H9 (cell line): ENCODE results near the gene PLXND1. TPM values are rescaled to one million over a fixed set of nuclear protein-coding genes. Genes with fewer than 3 reads are reported as not detected.

Experiments used
- DNase-seq: peaks from one replicate; pipeline ENCODE4 v3.0.0-alpha.2; 2017
- H2AFZ ChIP-seq: one replicate; pipeline ENCODE4 v1.6.1; 2013; ENCODE audit warnings: mild to moderate bottlenecking, low read length, control low read depth, moderate library complexity
- H2AK5ac ChIP-seq: 2 replicates; pipeline ENCODE4 v1.6.1; 2013; ENCODE audit warnings: low read length, control low read depth, mixed read lengths; ENCODE audit not compliant: insufficient read length
- H2BK120ac ChIP-seq: one replicate; pipeline ENCODE4 v1.6.1; 2013; ENCODE audit warnings: low read depth, mild to moderate bottlenecking, low read length, control low read depth, inconsistent platforms; ENCODE audit not compliant: poor library complexity, severe bottlenecking
- H2BK12ac ChIP-seq: 2 replicates; pipeline ENCODE4 v1.6.1; 2013; ENCODE audit warnings: low read length, control low read depth, mixed read lengths, low read depth; ENCODE audit not compliant: insufficient read length
- H2BK15ac ChIP-seq: 2 replicates; pipeline ENCODE4 v1.6.1; 2013; ENCODE audit warnings: low read depth, low read length, control low read depth
- H2BK20ac ChIP-seq: one replicate; pipeline ENCODE4 v1.6.1; 2013; ENCODE audit warnings: low read depth, mild to moderate bottlenecking, low read length, control low read depth, inconsistent platforms; ENCODE audit not compliant: poor library complexity, severe bottlenecking
- H2BK5ac ChIP-seq: 2 replicates; pipeline ENCODE4 v1.6.1; 2013; ENCODE audit warnings: low read length, control low read depth, mixed read lengths; ENCODE audit not compliant: insufficient read length
- H3K14ac ChIP-seq: 2 replicates; pipeline ENCODE4 v1.6.1; 2013; ENCODE audit warnings: low read length, control low read depth; ENCODE audit not compliant: insufficient read depth
- H3K18ac ChIP-seq: 2 replicates; pipeline ENCODE4 v1.6.1; 2013; ENCODE audit warnings: low read depth, mild to moderate bottlenecking, mixed read lengths, low read length, control low read depth; ENCODE audit not compliant: insufficient read length
- H3K23ac ChIP-seq: 2 replicates; pipeline ENCODE4 v1.6.1; 2013; ENCODE audit warnings: low read length, control low read depth, mixed read lengths, low read depth; ENCODE audit not compliant: insufficient read length
- H3K23me2 ChIP-seq: 2 replicates; pipeline ENCODE4 v1.6.1; 2013; ENCODE audit warnings: low read depth, mild to moderate bottlenecking, mixed read lengths, low read length, control low read depth; ENCODE audit not compliant: insufficient read length, poor library complexity, severe bottlenecking
- H3K27ac ChIP-seq: 2 replicates; pipeline ENCODE4 v1.5.1; 2013; ENCODE audit warnings: low read length, control low read depth, mixed read lengths, low read depth; ENCODE audit not compliant: insufficient read length
- H3K27me3 ChIP-seq: 2 replicates; pipeline ENCODE4 v1.6.1; 2013; ENCODE audit warnings: low read length, control low read depth, inconsistent platforms; ENCODE audit not compliant: insufficient read depth
- H3K4ac ChIP-seq: 2 replicates; pipeline ENCODE4 v1.6.1; 2013; ENCODE audit warnings: low read depth, mild to moderate bottlenecking, control low read depth, inconsistent platforms, low read length, moderate library complexity
- H3K4me1 ChIP-seq: 2 replicates; pipeline ENCODE4 v1.6.1; 2013; ENCODE audit warnings: low read length, control low read depth, inconsistent platforms; ENCODE audit not compliant: insufficient read depth
- H3K4me2 ChIP-seq: 2 replicates; pipeline ENCODE4 v1.6.1; 2013; ENCODE audit warnings: low read length, control low read depth, mixed read lengths; ENCODE audit not compliant: insufficient read length, insufficient read depth
- H3K56ac ChIP-seq: 2 replicates; pipeline ENCODE4 v1.6.1; 2013; ENCODE audit warnings: low read depth, mild to moderate bottlenecking, mixed read lengths, low read length, control low read depth; ENCODE audit not compliant: insufficient read length
- H3K79me1 ChIP-seq: 2 replicates; pipeline ENCODE4 v1.6.1; 2013; ENCODE audit warnings: low read depth, mild to moderate bottlenecking, moderate library complexity, low read length, control low read depth, inconsistent platforms; ENCODE audit not compliant: insufficient read depth, poor library complexity, severe bottlenecking
- H3K79me2 ChIP-seq: 2 replicates; pipeline ENCODE4 v1.6.1; 2013; ENCODE audit warnings: low read length, control low read depth, inconsistent platforms; ENCODE audit not compliant: insufficient read depth
- H3K9ac ChIP-seq: 2 replicates; pipeline ENCODE4 v1.6.1; 2013; ENCODE audit warnings: low read length, control low read depth, mixed read lengths; ENCODE audit not compliant: insufficient read length; ENCODE audit errors: extremely low read depth
- H3K9me3 ChIP-seq: one replicate; pipeline ENCODE4 v1.6.1; 2013; ENCODE audit warnings: low read depth, low read length, inconsistent platforms; ENCODE audit not compliant: control insufficient read depth
- H3T11ph ChIP-seq: one replicate; pipeline ENCODE4 v1.6.1; 2013; ENCODE audit warnings: mild to moderate bottlenecking, low read length, control low read depth, inconsistent platforms
- H4K20me1 ChIP-seq: one replicate; pipeline ENCODE4 v1.6.1; 2013; ENCODE audit not compliant: control insufficient read depth, insufficient read length, insufficient read depth
- H4K5ac ChIP-seq: 2 replicates; pipeline ENCODE4 v1.6.1; 2013; ENCODE audit warnings: low read depth, mild to moderate bottlenecking, mixed read lengths, low read length, control low read depth; ENCODE audit not compliant: insufficient read length
- H4K8ac ChIP-seq: replicated peaks from 2 replicates; pipeline ENCODE4 v1.6.1; 2013; ENCODE audit warnings: low read length, control low read depth, mixed read lengths, low read depth; ENCODE audit not compliant: insufficient read length
- H4K91ac ChIP-seq: 2 replicates; pipeline ENCODE4 v1.6.1; 2013; ENCODE audit warnings: low read depth, mild to moderate bottlenecking, moderate library complexity, mixed read lengths, low read length, control low read depth; ENCODE audit not compliant: insufficient read length
- H3K27ac Mint-ChIP-seq, 3 experiments: 2 replicates in 2 of 3; 3 replicates in 1 of 3; pipeline ENCODE4 v1.8.0; 2020 to 2021; ENCODE audit warnings: mixed read lengths in 3 of 3, mild to moderate bottlenecking in 1 of 3, moderate library complexity in 1 of 3
- H3K27me3 Mint-ChIP-seq: 2 replicates; pipeline ENCODE4 v1.8.0; 2021; ENCODE audit warnings: low read depth, mild to moderate bottlenecking, moderate library complexity, mixed read lengths
- H3K36me3 Mint-ChIP-seq, 3 experiments: 2 replicates in 2 of 3; 3 replicates in 1 of 3; pipeline ENCODE4 v1.8.0; 2020 to 2021; ENCODE audit warnings: low read depth in 3 of 3, mixed read lengths in 3 of 3; ENCODE audit not compliant: insufficient read depth in 1 of 3
- H3K4me1 Mint-ChIP-seq, 2 experiments: 2 replicates each; pipeline ENCODE4 v1.8.0; 2020; ENCODE audit warnings: mixed read lengths in 2 of 2
- H3K4me3 Mint-ChIP-seq, 2 experiments: 2 replicates in 1 of 2; 3 replicates in 1 of 2; pipeline ENCODE4 v1.8.0; 2020 to 2021; ENCODE audit warnings: mild to moderate bottlenecking in 2 of 2, mixed read lengths in 2 of 2, moderate library complexity in 1 of 2
- H3K9me3 Mint-ChIP-seq, 2 experiments: 2 replicates in 1 of 2; 3 replicates in 1 of 2; pipeline ENCODE4 v1.8.0; 2020; ENCODE audit warnings: mild to moderate bottlenecking in 2 of 2, mixed read lengths in 2 of 2, moderate library complexity in 1 of 2
- CTCF ChIP-seq: fragments of 200-600 bp; sonication (generic); conservative IDR thresholded peaks from 3 replicates; pipeline ENCODE4 v1.8.0; 2021; ENCODE audit warnings: antibody characterized with exemption, mild to moderate bottlenecking
- WGBS: extraction: QIAGEN DNeasy Blood & Tissue Kit; methylation state at CpG from one replicate; pipeline ENCODE4 v1.1.7; 2013; ENCODE audit warnings: missing lambda C conversion rate, low lambda C conversion rate, mixed read lengths; ENCODE audit not compliant: insufficient read length; ENCODE audit errors: extremely low coverage; 5-methylcytosine and 5-hydroxymethylcytosine counted together
- total RNA-seq: library from RNA; stranded (reverse); gene quantifications from 2 replicates; pipeline ENCODE4 v1.2.1, GENCODE V29; 2021

PLXND1 gene
- total RNA-seq, 1 experiment from 2014 or later: 50.9 TPM

GRCh38 chr3:129611812-129612533 lies 5.5 kb upstream of the PLXND1 start:
- Histone ChIP-seq H3K79me2 (no peaks in the 10 kb centered on the region), H3K4me1 (peaks cover 2% of the 10 kb centered on the region), H3K18ac (no peak overlapping the region), H3K79me1 (no peaks in the 10 kb centered on the region), H3K4me2 (no peak overlapping the region), H4K91ac (no peak overlapping the region), H3K23me2 (peaks cover 4% of the 10 kb centered on the region), H2BK120ac (no peak overlapping the region), H2BK5ac (no peak overlapping the region), H2AFZ (no peak overlapping the region), H3K27me3 (no peaks in the 10 kb centered on the region), H4K5ac (no peak overlapping the region), H3K14ac (peak overlapping the region; percentile 17; the same call in 1 of the 2 replicates), H4K8ac (no peak overlapping the region), H3K4ac (no peak overlapping the region), H2AK5ac (no peak overlapping the region), H3K27ac (no peak overlapping the region), H3K23ac (no peak overlapping the region), H4K20me1 (no peaks in the 10 kb centered on the region), H3K9ac (no peak overlapping the region), H2BK12ac (no peak overlapping the region), H3K9me3 (no peaks in the 10 kb centered on the region), H3K56ac (no peak overlapping the region), H3T11ph (no peak overlapping the region), H2BK15ac (no peak overlapping the region), H2BK20ac (no peak overlapping the region)
- Mint-ChIP-seq H3K4me1 (peaks cover 25 to 26% of the 10 kb centered on the region in 2 experiments), H3K27me3 (peaks cover 14% of the 10 kb centered on the region), H3K9me3 (no peaks in the 10 kb centered on the region), H3K4me3 (no peak overlapping the region; a peak in 1 of 5 replicates), H3K36me3 (no peaks in the 10 kb centered on the region; a peak in 2 of 7 replicates), H3K27ac (no peak overlapping the region)
- no CpG with 5 or more reads among the region's 25 CpGs for WGBS
- no peak; the same call in 2 of the 3 replicates for TF ChIP-seq CTCF
- DNase-seq: peak; percentile 88
